GM18517 (cell line): ENCODE data around the gene ACSF2.

Source experiments
- ATAC-seq: cut with Tn5 transposase; IDR thresholded peaks from one replicate; pipeline ENCODE4 v1.9.1; 2021; ENCODE audit warnings: mild to moderate bottlenecking, moderate library complexity; ENCODE audit not compliant: unreplicated experiment

The ACSF2 gene

GRCh38 chr17:50437409-50437808, 11.4 kb downstream of the ACSF2 start:
- ATAC-seq, result no peak

- ATAC-seq, result no peak
Observed at GRCh38 chr17:50439008-50439407, 13.0 kb downstream of the ACSF2 start.

GRCh38 chr17:50440172-50440837, 14.3 kb downstream of the ACSF2 start:
- no peak for ATAC-seq

- no peak for ATAC-seq
Observed at GRCh38 chr17:50440838-50441829, 15.1 kb downstream of the ACSF2 start.

GRCh38 chr17:50443505-50443974, 17.5 kb downstream of the ACSF2 start:
- ATAC-seq, result no peak

- no peak for ATAC-seq
Observed at GRCh38 chr17:50444841-50445715, 19.1 kb downstream of the ACSF2 start.

- ATAC-seq, result no peak
Observed at GRCh38 chr17:50445730-50446325, 19.8 kb downstream of the ACSF2 start.

GRCh38 chr17:50447870-50448595, 22.0 kb downstream of the ACSF2 start:
- no peak for ATAC-seq

- ATAC-seq, result no peak
Observed at GRCh38 chr17:50448643-50449042, 22.6 kb downstream of the ACSF2 start.

GRCh38 chr17:50451943-50452629, 26.1 kb downstream of the ACSF2 start:
- ATAC-seq, result no peak

- ATAC-seq, result no peak
Observed at GRCh38 chr17:50452630-50453300, 26.7 kb downstream of the ACSF2 start.

GRCh38 chr17:50453901-50454300, 27.9 kb downstream of the ACSF2 start:
- no peak for ATAC-seq

- no peak for ATAC-seq
Observed at GRCh38 chr17:50457621-50458020, 31.6 kb downstream of the ACSF2 start.

GRCh38 chr17:50458270-50458669, 32.3 kb downstream of the ACSF2 start:
- ATAC-seq, result no peak

- ATAC-seq, result no peak
Observed at GRCh38 chr17:50458701-50459676, 33.0 kb downstream of the ACSF2 start.

- ATAC-seq, result no peak
Observed at GRCh38 chr17:50459756-50460155, 33.7 kb downstream of the ACSF2 start.

GRCh38 chr17:50460831-50461526, 35.0 kb downstream of the ACSF2 start:
- no peak for ATAC-seq
